Umbilical cord (tissue), 2 donors: ENCODE measurements around the gene SLC12A9. TPM values are rescaled to one million over a fixed set of nuclear protein-coding genes. Genes with fewer than 3 reads are reported as not detected.

Experiments
- DNase-seq: peaks from one replicate; pipeline ENCODE4 v3.0.0-alpha.2; 2015; ENCODE audit warnings: low spot score
- total RNA-seq: library from RNA; depleted of rRNA; stranded (reverse); fragments of >200 nt; gene quantifications from one replicate; pipeline ENCODE4 v1.2.3, GENCODE V29; 2014; ENCODE audit warnings: low replicate concordance; ENCODE audit not compliant: insufficient read depth

SLC12A9 gene
- total RNA-seq, 1 donor from 2014 or later: 20.7 TPM

- DNase-seq: no peak
Measured at GRCh38 chr7:100860702-100861615, 8.4 kb downstream of the SLC12A9 start.

- DNase-seq: no peak
Measured at GRCh38 chr7:100861616-100861985, 9.1 kb downstream of the SLC12A9 start.

- DNase-seq: no peak
Measured at GRCh38 chr7:100863406-100863950, 11.0 kb downstream of the SLC12A9 start.

- DNase-seq: no peak
Measured at GRCh38 chr7:100864263-100864845, 11.8 kb downstream of the SLC12A9 start.

- peak; percentile 35 for DNase-seq
Measured at GRCh38 chr7:100865372-100865911, 12.9 kb downstream of the SLC12A9 start.

- peak; percentile 61 for DNase-seq
Measured at GRCh38 chr7:100865938-100866728, 13.6 kb downstream of the SLC12A9 start.

- DNase-seq: no peak
Measured at GRCh38 chr7:100866729-100867039, 14.2 kb downstream of the SLC12A9 start.

GRCh38 chr7:100867040-100867775 lies 14.7 kb downstream of the SLC12A9 start, which contains the start of gene TRIP6:
TSS of gene TRIP6 (plus strand) at chr7:100867387. CDS start at chr7:100867498, 111 bp downstream.
- peak; percentile 97 for DNase-seq

GRCh38 chr7:100867776-100868485 lies 15.4 kb downstream of the SLC12A9 start:
- DNase-seq: peak; percentile 35

- DNase-seq: no peak
Measured at GRCh38 chr7:100873599-100874299, 21.2 kb downstream of the SLC12A9 start.

GRCh38 chr7:100874300-100874576 lies 21.7 kb downstream of the SLC12A9 start:
- DNase-seq: no peak

GRCh38 chr7:100874577-100875355 lies 22.3 kb downstream of the SLC12A9 start, which contains the start of gene SRRT:
TSS of gene SRRT (plus strand) at chr7:100875103. CDS start at chr7:100875591, 488 bp downstream.
- peak; percentile 99 for DNase-seq

GRCh38 chr7:100875356-100875751 lies 22.8 kb downstream of the SLC12A9 start:
- no peak for DNase-seq

GRCh38 chr7:100878013-100878412 lies 25.5 kb downstream of the SLC12A9 start:
- no peak for DNase-seq

- no peak for DNase-seq
Measured at GRCh38 chr7:100878685-100879084, 26.2 kb downstream of the SLC12A9 start.

- no peak for DNase-seq
Measured at GRCh38 chr7:100879685-100880261, 27.3 kb downstream of the SLC12A9 start.

- no peak for DNase-seq
Measured at GRCh38 chr7:100880645-100881044, 28.1 kb downstream of the SLC12A9 start.

- DNase-seq: no peak
Measured at GRCh38 chr7:100881136-100881535, 28.6 kb downstream of the SLC12A9 start.

GRCh38 chr7:100882201-100882600 lies 29.7 kb downstream of the SLC12A9 start:
- DNase-seq: no peak
